ENCODE measurements around the gene KIF5B. TPM values are rescaled to one million over a fixed set of nuclear protein-coding genes. Genes with fewer than 3 reads are reported as not detected.
"Not testable (repeated sequence)": the region's sequence is repeated elsewhere in the genome, so short reads cannot be mapped to it uniquely, and the experiment has no call there.

Gene KIF5B
- total and polyA plus RNA-seq, 5 experiments from 2014 or later = 17.0 to 47.8 (median 19.6) TPM

- Mint-ChIP-seq H3K27me3 (peaks cover 0 to 2% (median 0%) of the 10 kb centered on the region in 5 donors), H3K4me3 (no peak overlapping the region), H3K27ac (no peak overlapping the region), H3K4me1 (no peaks in the 10 kb centered on the region), H3K36me3 (no peaks in the 10 kb centered on the region), H3K9me3 (no peaks in the 10 kb centered on the region)
- no peak for DNase-seq
- no peak for ATAC-seq
- POLR2A ChIA-PET = no interaction called here
Measured at GRCh38 chr10:32073659-32074058, 17.4 kb upstream of the KIF5B start.

- no peaks in the 10 kb centered on the region for H3K9me3 Mint-ChIP-seq
- no peaks in the 10 kb centered on the region for H3K36me3 Mint-ChIP-seq
- ATAC-seq (no peak), DNase-seq (no peak)
- H3K27ac Mint-ChIP-seq = no peak overlapping the region
- no peak overlapping the region for H3K4me3 Mint-ChIP-seq
- H3K4me1 Mint-ChIP-seq = no peaks in the 10 kb centered on the region
- POLR2A ChIA-PET = no interaction called here
- peaks cover 0 to 2% (median 0%) of the 10 kb centered on the region in 5 donors for H3K27me3 Mint-ChIP-seq
Measured at GRCh38 chr10:32073128-32073527, 16.9 kb upstream of the KIF5B start.

- no peak overlapping the region for H3K4me3 Mint-ChIP-seq
- no peak overlapping the region for H3K27ac Mint-ChIP-seq
- H3K4me1 Mint-ChIP-seq = no peaks in the 10 kb centered on the region
- no peaks in the 10 kb centered on the region for H3K36me3 Mint-ChIP-seq
- no peaks in the 10 kb centered on the region for H3K9me3 Mint-ChIP-seq
- no peak for DNase-seq
- POLR2A ChIA-PET = no interaction called here
- no peak for ATAC-seq
- H3K27me3 Mint-ChIP-seq = peaks cover 0 to 2% (median 0%) of the 10 kb centered on the region in 5 donors
Measured at GRCh38 chr10:32072025-32072800, 16.0 kb upstream of the KIF5B start.

GRCh38 chr10:32070645-32071044 is 14.4 kb upstream of the KIF5B start:
- ATAC-seq (no peak), DNase-seq (no peak)
- POLR2A ChIA-PET = no interaction called here
- peaks cover 0 to 1% (median 0%) of the 10 kb centered on the region in 5 donors for H3K27me3 Mint-ChIP-seq
- no peaks in the 10 kb centered on the region for H3K36me3 Mint-ChIP-seq
- H3K4me1 Mint-ChIP-seq = no peaks in the 10 kb centered on the region
- no peak overlapping the region for H3K4me3 Mint-ChIP-seq
- H3K27ac Mint-ChIP-seq = no peak overlapping the region
- no peaks in the 10 kb centered on the region for H3K9me3 Mint-ChIP-seq

GRCh38 chr10:32068569-32068968 is 12.3 kb upstream of the KIF5B start:
- H3K9me3 Mint-ChIP-seq = no peaks in the 10 kb centered on the region
- H3K4me1 Mint-ChIP-seq = no peaks in the 10 kb centered on the region
- ATAC-seq = no peak
- no peaks in the 10 kb centered on the region for H3K36me3 Mint-ChIP-seq
- POLR2A ChIA-PET = no interaction called here
- no peak for DNase-seq
- H3K4me3 Mint-ChIP-seq = no peak overlapping the region
- no peaks in the 10 kb centered on the region for H3K27me3 Mint-ChIP-seq
- H3K27ac Mint-ChIP-seq = peak overlapping the region in 1 of 10 donors; percentile 33

GRCh38 chr10:32067931-32068330 is 11.7 kb upstream of the KIF5B start:
- POLR2A ChIA-PET = interaction anchor here (0.7 kb wide), 1 partner anchor 576 kb away, joined by 3 read pairs; no protein-coding TSS in a partner anchor
- not testable (repeated sequence) for H3K36me3 Mint-ChIP-seq, H3K27ac Mint-ChIP-seq, ATAC-seq, H3K9me3 Mint-ChIP-seq, H3K27me3 Mint-ChIP-seq, H3K4me3 Mint-ChIP-seq, DNase-seq, H3K4me1 Mint-ChIP-seq

- Mint-ChIP-seq H3K4me1 (no peaks in the 10 kb centered on the region), H3K4me3 (no peak overlapping the region), H3K27ac (no peak overlapping the region), H3K36me3 (no peaks in the 10 kb centered on the region), H3K27me3 (no peaks in the 10 kb centered on the region), H3K9me3 (no peaks in the 10 kb centered on the region)
- POLR2A ChIA-PET = interaction anchor here (1.1 kb wide), 1 partner anchor 9 kb away, joined by 3 read pairs; the partner anchor contains the start of gene KIF5B
- ATAC-seq (no peak), DNase-seq (no peak)
Measured at GRCh38 chr10:32065856-32066255, 9.6 kb upstream of the KIF5B start.

GRCh38 chr10:32061440-32061839 is 5.2 kb upstream of the KIF5B start:
- no peak for ATAC-seq
- Mint-ChIP-seq H3K36me3 (no peaks in the 10 kb centered on the region), H3K9me3 (no peaks in the 10 kb centered on the region), H3K4me1 (peaks cover 0 to 13% (median 6%) of the 10 kb centered on the region in 4 donors), H3K27ac (no peak overlapping the region), H3K27me3 (no peaks in the 10 kb centered on the region), H3K4me3 (no peak overlapping the region)
- no peak for DNase-seq
- POLR2A ChIA-PET = no interaction called here

- H3K9me3 Mint-ChIP-seq = no peaks in the 10 kb centered on the region
- ATAC-seq = no peak
- H3K27ac Mint-ChIP-seq = no peak overlapping the region
- H3K4me1 Mint-ChIP-seq = peaks cover under 1 to 17% (median 9%) of the 10 kb centered on the region in 4 donors
- POLR2A ChIA-PET = interaction anchor here (0.7 kb wide), 1 partner anchor 183 kb away, joined by 5 read pairs; no protein-coding TSS in a partner anchor
- no peak for DNase-seq
- no peaks in the 10 kb centered on the region for H3K27me3 Mint-ChIP-seq
- no peaks in the 10 kb centered on the region for H3K36me3 Mint-ChIP-seq
- H3K4me3 Mint-ChIP-seq = no peak overlapping the region
Measured at GRCh38 chr10:32060347-32060746, 4.1 kb upstream of the KIF5B start.

- Mint-ChIP-seq H3K9me3 (no peaks in the 10 kb centered on the region), H3K36me3 (no peaks in the 10 kb centered on the region), H3K4me3 (no peak overlapping the region), H3K27me3 (no peaks in the 10 kb centered on the region), H3K4me1 (peaks cover 4 to 25% (median 16%) of the 10 kb centered on the region in 4 donors), H3K27ac (no peak overlapping the region)
- ATAC-seq (no peak), DNase-seq (no peak)
- POLR2A ChIA-PET = no interaction called here
Measured at GRCh38 chr10:32059472-32059871, 3.2 kb upstream of the KIF5B start.

GRCh38 chr10:32057036-32057372 is 779 bp upstream of the KIF5B start:
- Mint-ChIP-seq H3K4me3 (peak overlapping the region; percentile 91 to 99 (median 96)), H3K27me3 (no peaks in the 10 kb centered on the region), H3K4me1 (peaks cover 4 to 49% (median 36%) of the 10 kb centered on the region in 4 donors), H3K9me3 (no peaks in the 10 kb centered on the region), H3K27ac (peak overlapping the region; percentile 90 to 99 (median 95)), H3K36me3 (no peaks in the 10 kb centered on the region)
- POLR2A ChIA-PET = interaction anchor here (0.6 to 1.6 kb wide), 4 partner anchors 9 to 289 kb away, joined by 3 to 5 read pairs (median 4); no protein-coding TSS in a partner anchor
- DNase-seq (no peak), ATAC-seq (no peak)

- peak overlapping the region; percentile 91 to 99 (median 96) for H3K4me3 Mint-ChIP-seq
- ATAC-seq (peak; percentile 65 to 69), DNase-seq (peak in 8 of 10 donors; percentile 39 to 78 (median 50))
- peak overlapping the region; percentile 90 to 99 (median 95) for H3K27ac Mint-ChIP-seq
- no peaks in the 10 kb centered on the region for H3K27me3 Mint-ChIP-seq
- no peaks in the 10 kb centered on the region for H3K36me3 Mint-ChIP-seq
- peaks cover 6 to 63% (median 50%) of the 10 kb centered on the region in 4 donors for H3K4me1 Mint-ChIP-seq
- H3K9me3 Mint-ChIP-seq = no peaks in the 10 kb centered on the region
- POLR2A ChIA-PET = interaction anchor here (0.6 to 1.1 kb wide), 2 partner anchors 290 to 1352 kb away, joined by 3 read pairs; no protein-coding TSS in a partner anchor
Measured at GRCh38 chr10:32055478-32056135, 618 bp downstream of the KIF5B start.

GRCh38 chr10:32054094-32054493 is 2.1 kb downstream of the KIF5B start:
- POLR2A ChIA-PET = interaction anchor here (0.6 kb wide), 1 partner anchor 48 kb away, joined by 4 read pairs; no protein-coding TSS in a partner anchor
- peak overlapping the region; percentile 91 to 99 (median 96) for H3K4me3 Mint-ChIP-seq
- no peaks in the 10 kb centered on the region for H3K9me3 Mint-ChIP-seq
- ATAC-seq (no peak), DNase-seq (no peak)
- peaks cover 20 to 79% (median 65%) of the 10 kb centered on the region in 4 donors for H3K4me1 Mint-ChIP-seq
- peak overlapping the region in 8 of 10 donors; percentile 37 to 99 (median 94) for H3K27ac Mint-ChIP-seq
- peaks cover 0 to 9% (median 0%) of the 10 kb centered on the region in 3 donors for H3K36me3 Mint-ChIP-seq
- H3K27me3 Mint-ChIP-seq = no peaks in the 10 kb centered on the region

All from naive thymus-derived CD8-positive, alpha-beta T cell (primary cell).